NCI-H1092 treated with DMSO at 0.1 percent for 48 hours (cell line): ENCODE data around the gene FAM53B.

Source experiments
- DNase-seq: peaks from one replicate; lab custom pipeline; 2025; lab: John Stamatoyannopoulos, UW

Gene FAM53B

DNA sequence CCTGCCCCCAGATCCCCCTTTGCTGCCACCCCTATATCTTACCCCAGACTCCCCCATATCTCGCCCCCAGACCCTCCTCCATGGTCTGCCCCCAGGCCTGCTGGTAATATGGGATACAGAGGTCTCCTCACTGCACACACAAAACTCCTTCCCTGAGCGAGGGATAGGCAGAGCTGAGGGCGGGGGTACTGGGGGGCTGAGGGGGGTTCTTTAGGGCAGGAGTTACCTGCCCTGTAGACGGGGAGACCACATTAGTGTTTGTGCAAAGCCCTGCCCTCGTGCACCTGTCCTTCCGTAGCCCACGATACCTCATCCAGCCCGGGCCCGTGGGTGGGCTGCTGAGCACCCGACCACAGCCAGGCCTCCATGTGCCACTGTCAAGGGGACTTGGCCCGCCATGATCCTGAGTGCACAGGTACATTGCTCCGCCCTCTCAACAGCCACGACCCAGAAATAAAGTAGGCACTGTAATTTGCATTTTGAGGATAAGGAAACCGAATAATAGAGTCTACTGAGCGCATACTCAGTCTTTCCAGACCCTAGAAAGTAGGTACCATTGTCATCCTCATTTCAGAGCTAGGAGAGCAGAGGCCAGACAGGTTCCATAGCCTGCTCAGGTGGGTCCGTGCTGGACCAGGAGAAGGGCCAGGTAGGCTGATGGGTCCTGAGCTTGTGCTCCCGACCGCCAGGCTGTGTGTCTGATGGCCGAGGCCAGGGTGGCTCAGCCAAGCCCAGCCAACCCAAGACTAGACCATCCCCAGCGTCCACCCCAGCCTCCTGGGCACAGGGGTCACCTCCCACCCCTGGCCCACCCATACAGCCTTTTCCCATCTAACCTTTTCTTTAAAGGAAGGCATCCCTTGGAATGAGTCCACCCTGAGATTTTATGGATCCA is 167.4 kb downstream of the FAM53B start:
- DNase-seq, result no peak

DNA sequence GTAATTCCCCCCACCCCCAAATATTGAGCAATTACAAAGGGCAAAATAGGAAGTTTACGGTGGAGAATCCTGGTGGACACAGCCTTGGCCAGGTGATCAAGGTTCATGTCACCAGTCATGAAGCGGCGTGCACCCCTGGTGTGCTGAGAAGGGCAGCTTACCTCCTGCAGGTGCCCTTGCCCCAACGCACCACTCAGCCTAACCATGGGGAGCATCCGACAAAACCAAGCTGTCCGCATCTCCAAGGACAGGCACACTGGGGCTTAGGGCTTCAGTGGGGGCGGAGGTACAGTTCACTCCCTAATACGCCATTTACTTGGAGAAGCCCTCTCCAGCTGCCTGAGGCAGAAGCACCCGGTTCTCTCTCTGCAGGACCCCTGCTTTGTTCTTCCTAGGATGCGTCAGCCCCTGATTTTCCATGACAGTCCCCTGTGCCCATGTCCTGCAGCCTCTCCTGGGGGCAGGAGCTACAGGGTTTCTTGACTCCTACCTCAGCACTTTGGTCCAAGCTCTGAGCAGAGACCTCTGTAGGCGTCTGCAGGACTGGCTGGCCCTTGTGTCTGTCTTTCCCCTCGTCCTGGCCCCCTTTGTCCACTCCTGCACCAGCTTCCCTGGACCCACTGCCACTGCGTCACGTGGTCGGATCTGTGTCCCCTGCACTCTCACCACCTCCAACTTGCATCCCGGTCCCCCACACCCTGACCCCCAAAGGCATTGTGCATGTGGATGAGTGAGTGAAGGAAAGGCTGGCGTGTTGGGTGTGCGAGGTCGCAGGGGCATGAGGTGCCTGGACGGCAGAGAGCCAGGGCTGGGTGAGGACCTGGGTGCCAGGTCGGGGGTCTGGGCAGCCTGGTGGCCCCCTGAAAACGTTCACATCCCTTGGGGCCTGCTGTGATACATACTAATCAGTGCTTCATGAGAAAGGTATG is 168.8 kb downstream of the FAM53B start:
- DNase-seq, result no peak

DNA sequence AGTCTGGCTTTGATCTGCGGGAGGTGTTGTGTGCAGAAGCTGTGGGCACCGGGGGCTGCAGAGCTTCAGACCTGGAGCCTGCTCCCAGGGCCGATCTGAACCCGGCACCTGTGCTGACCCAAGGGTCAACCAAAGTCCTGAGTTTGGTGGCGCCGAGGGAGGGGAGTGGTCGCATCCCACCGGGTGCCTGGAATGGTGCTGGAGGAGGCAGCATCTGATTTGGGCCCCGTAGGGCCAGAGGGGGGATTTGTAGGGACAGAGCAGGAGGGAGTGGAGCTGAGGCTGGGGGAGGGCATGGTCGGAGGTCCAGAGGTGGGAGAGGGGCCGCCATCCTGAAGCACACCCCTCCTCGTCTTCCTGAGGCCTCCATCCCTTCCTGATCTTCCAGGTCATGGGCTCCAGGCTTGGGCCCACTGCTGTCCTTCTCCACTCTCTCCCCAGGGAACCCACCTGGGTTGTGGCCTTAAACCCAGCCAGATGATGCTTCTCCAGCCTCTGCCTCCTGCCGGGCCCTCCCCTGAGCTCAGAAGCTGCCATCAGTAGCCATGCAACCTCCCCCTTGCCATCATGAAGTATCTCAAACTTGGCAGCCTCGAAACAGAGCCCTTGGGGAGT is 169.6 kb downstream of the FAM53B start:
- no peak for DNase-seq

DNA sequence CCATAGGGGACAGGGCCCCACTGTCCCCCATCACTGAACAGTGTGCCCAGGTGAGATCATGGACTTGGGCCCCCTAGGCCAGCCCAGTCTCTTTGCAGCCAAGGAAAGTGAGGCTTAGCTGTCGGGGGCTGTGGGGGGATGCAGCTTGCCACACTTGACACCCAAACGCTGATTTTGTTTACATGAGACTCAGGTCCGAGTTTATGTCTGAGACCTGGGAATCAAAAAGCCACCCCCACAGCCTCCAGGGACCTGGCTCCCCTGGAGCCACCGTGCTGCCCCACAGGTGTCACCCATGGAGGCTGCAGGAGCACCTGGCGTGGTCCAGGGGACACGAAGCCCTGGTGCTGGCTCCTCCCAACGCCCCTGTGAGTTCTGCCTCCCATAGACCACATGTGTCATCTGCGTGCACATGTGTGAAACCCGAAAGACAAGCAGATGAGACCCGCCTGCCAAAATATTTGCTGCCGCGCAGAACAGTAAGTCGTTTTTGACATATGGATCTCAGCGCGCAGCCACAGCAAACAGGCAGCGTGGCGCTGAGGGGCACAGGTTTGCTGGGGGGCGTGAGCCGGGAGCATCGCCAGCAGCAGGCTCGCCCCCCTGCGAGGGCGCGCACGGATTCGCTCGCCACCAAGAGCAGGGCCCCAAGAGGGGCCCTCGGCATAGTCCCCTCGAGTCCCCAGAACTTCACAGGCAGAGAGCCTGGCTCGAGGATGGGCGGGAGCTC is 170.3 kb downstream of the FAM53B start:
- no peak for DNase-seq

DNA sequence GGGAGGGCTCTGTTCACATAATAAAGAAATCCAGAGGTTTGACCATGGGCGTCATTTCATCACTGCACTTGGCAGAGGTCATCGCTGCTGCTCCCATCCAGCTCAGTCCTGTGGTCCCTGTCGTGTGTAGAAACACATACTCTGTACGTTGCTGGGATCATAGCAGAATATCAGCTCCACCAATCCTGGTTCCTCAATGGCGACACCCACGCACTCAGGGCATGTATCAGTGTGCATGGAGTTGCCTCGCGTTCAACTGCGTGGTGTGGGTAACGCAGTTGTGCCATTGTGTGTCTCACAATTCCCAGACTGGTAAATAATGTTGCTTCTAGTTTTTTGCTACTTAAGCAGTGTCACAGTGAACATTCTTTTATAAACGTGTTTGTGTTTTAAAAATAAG is 171.4 kb downstream of the FAM53B start:
- no peak for DNase-seq

DNA sequence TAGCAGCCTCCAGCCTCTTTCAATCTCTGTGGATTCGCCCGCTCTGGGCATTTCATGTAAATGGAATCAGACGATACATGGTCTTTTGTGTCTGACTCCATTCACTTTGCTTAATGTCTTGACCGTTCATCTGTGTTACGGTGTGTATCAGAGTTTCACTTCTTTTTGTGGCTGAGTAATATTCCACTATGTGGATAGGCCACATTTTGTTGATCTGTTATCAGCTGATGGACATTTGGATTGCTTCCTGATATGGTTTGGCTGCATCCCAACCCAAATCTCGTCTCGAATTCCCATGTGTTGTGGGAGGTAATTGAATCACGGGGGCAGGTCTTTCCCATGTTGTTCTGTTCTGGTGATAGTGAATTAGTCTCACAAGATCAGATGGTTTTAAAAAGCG is 173.5 kb downstream of the FAM53B start:
- DNase-seq, result no peak

DNA sequence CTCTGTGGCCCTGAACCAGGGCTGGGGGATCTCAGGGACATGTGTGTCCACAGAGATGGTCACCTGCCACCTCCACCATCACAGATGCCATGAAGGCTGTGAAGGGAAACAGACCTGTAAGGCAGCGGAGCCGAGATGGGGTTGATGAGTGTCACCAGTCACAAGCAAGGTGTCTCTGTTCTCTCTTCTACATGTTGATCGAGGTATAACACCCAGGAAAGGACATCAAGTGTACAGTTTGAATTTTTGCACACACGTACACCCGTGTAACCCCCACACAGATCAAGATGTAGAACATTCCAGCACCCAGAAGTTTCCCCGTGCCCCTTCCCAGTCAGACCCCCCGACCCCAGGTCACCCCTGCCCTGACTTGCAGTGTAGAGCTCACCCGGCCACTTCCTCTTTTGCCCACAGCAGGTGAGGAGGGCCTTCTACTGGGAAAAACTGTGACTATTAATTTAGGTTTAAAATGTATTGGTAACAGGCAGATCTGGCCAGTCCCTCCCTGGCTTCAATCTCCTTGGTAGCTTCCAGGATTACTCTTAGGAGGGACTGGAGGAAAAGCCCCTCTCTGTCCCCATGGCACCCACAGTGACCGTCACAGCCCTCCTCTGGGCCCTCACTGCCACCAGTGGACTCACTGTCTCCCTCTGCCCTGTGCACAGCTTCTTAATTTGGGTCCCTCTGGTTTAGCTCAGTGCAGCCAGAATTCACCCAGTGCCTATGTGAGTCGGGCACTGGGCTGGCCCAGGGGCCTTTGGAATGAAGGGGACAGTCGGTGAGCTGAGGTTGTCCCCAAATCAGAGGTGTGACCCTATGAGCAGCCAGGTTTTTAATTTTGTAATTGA is 174.3 kb downstream of the FAM53B start:
- DNase-seq, result no peak
